HG03442 (cell line): ENCODE data around the gene EDNRB.
"Not testable (repeated sequence)": the region's sequence is repeated elsewhere in the genome, so short reads cannot be mapped to it uniquely, and the experiment has no call there.

Source experiments
- ATAC-seq: cut with Tn5 transposase; IDR thresholded peaks from one replicate; pipeline ENCODE4 v1.9.1; 2021; ENCODE audit warnings: mild to moderate bottlenecking, moderate library complexity; ENCODE audit not compliant: unreplicated experiment

The EDNRB gene

DNA sequence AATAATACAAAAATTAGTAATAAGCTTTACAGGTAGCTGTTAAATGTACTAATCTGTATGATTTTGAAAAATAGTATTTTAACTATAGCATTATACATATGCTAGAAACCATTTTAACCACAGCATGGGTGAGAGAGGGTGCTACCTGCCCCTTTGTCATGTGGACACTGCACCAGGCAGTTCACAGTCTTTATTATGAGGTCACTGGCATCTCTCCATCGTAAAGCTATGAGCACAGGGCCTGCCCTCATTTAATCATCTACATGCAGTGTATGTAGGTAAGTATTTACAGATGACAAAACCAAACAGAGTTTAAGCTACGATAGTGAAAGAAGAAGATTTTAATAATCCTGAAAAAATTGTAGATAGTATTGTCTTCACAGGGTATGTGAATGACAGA is 21.7 kb downstream of the EDNRB start:
- ATAC-seq, result no peak

DNA sequence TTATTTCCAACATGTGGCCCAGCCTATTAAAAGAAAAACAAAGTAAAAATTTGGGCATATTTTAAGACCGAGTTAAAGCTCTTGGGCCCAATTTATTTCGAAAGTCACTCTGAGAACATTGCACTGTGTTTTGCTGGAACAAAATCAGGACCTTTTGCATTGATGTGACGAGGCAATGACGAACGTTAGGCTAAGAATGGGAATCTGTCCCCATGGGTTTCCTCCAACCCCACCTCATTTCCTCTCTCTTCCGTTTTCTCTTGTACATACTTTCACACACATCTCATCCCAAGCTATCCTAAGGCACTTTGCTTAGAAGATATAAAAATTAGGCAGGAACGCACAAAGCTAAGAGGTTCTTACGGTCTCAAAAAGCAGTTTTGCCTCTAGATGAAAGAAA is 22.1 kb downstream of the EDNRB start:
- no peak for ATAC-seq

DNA sequence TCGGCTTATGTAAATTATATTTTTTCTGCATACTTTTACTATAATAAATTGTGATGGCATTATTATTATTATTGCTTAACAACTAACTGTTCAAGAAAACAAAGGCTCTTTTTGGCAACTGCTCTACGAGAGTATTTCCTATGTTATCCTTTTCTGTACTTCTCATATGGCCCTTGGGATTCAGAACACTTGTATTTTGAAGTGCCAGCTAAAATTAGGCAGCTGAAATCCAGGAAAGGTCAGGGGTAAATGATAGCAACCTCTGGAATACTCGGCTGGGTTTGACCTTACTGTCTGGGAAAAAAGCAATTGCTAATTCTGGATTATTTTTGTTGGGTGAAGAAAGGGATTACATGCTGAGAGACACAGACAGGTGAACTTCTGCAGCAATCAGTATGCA is 23.9 kb downstream of the EDNRB start:
- no peak for ATAC-seq

DNA sequence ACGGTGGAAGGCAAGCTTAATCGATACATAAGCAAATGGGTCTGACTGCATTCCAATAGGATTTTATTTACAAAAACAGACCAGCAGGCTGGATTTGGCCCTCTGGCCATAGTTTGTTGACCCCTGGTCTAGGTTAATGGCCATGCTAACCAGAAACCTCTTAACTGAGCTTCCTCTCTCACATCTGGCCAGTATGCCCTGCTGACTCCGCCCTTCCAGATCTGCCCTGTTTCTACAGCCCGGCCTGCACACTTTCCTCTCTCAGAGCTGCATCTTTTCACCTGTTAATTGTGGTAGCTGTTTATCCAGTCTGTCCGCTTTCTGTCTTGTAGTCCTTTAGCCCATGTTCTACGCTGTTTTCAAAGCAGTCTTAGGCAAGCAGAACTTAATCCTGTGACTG is 25.6 kb downstream of the EDNRB start:
- no peak for ATAC-seq

DNA sequence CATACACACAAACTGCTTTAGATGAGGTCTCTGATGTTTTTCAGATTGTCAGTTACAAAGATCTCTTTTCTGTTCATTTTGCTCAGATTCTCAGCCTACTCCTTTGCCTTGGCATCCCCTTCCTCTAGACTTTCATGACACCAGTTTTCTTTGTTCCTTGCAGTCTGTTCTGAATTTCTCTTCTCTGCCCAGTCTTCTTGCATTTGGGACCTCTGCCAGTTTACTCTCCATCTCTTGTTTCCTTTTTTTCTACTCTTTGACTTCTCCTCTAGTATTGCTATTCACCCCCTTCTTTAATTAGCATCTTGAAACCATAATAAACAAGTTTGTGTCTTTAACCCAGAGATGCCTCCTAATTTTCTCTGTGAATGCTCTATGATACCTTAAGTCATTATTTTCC is 26.1 kb downstream of the EDNRB start:
- no peak for ATAC-seq

DNA sequence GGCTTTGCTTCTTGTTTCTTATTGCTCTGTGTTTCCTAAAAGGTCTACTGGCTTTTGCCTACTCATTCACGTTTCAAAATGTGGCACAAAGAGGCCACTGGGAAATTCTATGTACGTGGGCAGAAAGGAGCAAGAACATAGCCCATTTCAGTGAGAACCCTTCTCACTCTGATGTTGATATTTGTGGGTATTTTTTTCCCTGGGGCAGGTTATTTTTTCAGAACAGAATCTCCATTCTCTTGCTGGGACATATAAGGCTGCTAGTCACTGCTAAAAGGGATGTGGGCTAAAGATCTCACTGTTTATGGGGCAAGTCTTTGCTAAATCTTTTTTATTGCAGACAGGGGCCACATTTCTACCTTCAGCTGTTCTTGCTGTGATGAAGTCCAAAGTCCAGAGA is 27.1 kb downstream of the EDNRB start:
- no peak for ATAC-seq

DNA sequence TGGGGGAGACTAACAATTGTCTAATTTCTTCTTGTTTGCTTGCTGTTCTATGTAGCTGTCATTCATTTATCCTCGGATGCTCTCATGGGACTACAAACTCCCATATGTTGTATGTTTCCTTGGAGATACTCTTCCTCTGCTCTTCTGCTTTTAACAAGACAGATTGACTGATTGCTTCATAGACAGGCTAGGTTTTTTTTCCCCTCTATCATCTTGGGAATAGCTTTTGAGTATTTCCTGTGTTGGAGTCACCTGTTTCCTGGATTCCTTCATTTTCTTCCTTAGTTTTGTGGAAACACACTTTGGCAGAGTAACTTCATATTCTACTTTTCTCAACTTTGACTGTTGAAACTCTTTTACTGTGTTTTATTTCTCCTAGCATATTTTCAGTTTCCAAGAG is 27.6 kb downstream of the EDNRB start:
- no peak for ATAC-seq

DNA sequence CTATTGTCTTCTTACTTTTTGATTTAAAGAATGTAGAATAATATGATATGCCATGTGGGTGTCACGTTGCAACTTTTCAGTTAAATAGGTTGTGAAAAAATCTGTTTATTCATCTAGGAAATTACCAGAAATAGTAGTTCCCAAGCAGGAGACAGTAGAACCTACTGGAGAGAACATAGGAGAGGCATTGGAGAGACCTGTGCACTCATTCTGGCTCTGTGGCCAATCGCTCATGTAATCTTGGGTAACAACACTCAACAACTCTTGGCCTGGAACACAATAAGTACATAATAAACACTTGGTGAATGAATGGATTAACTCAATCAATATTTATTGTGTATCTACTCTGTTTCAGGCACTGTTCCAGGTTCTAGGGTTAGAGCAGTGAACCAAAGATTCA is 35.3 kb downstream of the EDNRB start:
- ATAC-seq, result no peak

DNA sequence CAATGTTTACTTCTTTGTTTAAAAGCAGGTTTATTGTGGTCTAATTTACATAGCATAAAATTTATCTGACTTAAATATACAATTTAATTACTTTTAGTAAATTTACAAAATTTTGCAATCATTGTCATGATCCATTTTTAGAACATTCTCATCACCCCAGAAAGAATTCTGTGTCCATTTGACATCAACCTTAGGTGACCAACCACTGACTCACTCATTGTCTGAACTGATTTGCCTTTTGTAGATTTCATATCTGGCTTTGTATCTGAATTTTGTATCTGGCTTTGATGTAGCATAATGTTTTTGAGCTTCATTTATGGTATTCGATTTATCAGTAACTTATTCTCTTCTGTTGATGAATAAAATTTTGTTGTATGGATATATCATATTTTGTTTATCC is 40.4 kb downstream of the EDNRB start:
- no peak for ATAC-seq

DNA sequence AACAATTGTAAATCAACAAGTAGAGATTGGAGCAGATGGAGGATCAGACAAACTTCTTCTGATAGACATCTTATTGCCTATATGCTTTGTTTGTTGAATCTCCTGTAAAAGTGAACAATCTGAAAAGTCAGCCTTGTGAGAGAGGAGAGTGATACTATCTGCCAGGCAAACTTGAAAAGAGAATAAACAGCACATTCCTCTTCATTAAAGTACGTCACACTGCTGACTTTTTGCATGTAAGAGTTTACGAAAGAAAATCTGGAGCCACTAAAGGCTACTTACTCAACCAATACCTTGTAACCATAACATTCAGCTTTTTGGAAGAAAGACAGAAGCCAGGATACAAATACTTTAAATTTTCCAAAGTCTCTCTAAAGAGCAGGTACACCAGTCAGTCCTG is 42.5 kb downstream of the EDNRB start:
- no peak for ATAC-seq

DNA sequence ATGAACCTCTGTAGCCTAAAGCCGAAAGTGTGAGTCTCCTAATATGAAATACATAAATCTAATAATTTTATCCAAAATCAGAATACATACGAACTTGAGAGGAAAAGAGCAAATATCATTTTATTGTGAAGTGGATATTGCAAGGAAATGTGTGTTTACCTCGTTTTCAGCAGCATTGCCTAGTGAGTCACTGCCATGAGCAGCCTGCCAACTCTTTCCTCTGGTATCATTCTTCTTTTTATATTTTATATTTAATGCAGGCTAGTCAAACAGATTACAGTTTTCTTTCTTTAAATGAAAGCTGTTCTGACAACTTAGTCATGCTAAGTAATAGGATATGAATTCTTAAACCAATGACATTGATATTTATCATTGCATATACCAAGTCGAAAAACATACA is 44.2 kb downstream of the EDNRB start:
- no peak for ATAC-seq

DNA sequence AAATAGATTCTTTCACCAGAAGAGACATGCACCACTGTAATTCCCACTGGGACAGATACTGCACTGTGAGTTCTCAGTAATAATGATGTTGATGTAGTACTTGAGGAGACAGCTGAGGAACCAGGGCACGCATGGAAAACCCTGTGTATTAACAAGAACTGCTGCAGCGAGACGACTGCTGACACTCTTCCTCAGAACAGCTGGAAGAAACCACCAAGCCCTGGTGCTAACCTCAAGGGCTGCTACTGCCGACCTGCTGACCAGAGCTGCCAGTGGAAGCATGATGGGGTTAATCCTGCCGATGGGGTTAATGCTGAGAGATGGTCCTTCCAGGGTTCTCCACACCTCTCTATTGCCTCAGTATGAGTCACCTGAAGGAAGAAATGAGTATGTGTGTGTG is 45.6 kb downstream of the EDNRB start:
- ATAC-seq, result no peak

DNA sequence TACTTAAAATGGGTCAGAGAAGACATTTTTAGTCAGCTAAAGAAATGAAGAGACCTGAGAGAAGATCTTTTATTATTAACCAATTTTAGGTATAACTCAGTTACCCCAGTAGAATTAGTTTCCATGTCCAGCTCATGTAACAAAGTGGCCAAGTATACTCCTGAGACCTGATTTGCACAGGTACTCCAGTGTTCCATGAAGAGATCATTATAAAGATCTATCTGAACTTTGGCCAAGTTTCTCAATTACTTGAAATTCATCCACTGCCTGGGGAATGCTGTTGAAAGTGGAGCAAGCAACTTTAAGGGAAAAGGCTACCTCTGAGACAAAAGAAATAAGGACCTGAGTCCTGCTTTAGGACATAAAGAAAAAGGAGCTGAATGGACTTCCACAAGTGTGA is 47.0 kb downstream of the EDNRB start:
- no peak for ATAC-seq

DNA sequence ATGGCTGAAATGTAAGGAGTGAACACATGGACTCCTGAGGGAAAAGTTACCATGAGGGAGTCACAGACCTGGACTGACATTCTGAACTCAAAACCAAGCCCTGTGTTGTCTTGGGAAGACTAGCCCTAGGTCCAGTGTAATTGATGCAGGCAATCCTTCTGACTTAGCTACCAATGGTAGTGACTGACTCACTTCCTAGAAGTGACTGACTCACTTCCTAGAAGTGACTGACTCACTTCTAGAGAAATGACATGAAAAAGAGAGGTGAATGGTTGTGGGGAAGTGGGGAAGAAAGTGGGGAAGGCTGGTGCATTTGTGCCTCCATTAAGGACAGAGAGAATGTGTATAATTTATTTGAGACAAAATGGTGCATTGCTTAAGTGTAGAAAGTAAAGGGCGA is 49.9 kb downstream of the EDNRB start:
- no peak for ATAC-seq

DNA sequence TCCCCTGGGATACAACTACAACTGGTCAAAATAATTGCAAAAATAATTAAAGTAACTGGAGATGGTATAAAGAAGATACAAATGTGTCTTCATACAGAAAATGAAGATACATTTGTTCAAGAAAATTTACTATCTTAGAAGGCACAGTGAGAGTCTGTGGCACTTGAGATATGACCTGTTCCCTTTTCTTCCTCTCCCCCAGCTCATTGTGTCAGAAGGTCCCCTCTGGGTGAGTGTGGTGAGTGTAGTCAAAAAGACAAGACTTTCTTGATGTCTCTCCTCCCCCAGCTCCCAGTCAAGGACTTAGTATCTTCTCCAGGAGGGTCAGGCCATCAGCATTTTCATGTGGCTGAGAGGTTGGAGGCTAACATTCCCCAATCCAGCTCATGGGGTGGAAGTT is 51.7 kb downstream of the EDNRB start:
- no peak for ATAC-seq

DNA sequence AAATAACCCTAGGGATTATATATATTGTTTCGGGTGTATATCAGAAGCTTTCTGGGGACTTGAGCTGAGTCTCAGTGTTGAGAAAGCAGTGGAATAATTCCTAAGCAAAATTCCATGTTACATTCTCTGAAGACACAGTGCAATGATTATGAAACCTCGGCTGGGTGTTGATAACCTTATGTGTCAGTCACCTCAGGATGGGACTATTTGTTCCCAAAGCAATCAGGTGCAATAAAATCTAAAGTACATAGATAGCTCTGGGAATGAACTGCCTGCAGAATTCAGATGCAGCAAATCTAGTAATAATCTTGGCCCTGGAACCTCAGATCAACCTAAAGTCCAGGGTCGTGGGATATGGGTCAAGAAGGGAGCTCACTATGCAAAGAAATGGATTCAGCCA is 53.0 kb downstream of the EDNRB start:
- no peak for ATAC-seq

DNA sequence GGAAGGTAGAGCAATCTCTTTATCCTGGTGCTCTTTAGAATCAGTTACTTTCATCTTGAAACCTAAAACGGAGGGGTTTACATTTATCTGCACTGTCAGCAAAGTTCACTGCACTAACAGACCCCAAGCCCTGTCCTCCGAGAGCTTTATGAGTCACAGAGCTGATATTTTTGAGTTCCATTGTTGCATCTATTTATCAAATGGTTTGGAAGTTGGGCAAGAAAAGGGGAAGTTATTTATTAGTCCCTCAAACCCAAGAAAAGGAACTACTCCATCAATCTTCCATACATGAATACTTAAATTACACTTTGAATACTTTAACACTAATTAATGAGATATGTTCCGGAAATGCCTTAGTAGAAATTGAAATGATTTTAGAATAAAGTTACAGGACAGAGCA is 55.5 kb downstream of the EDNRB start:
- no peak for ATAC-seq

DNA sequence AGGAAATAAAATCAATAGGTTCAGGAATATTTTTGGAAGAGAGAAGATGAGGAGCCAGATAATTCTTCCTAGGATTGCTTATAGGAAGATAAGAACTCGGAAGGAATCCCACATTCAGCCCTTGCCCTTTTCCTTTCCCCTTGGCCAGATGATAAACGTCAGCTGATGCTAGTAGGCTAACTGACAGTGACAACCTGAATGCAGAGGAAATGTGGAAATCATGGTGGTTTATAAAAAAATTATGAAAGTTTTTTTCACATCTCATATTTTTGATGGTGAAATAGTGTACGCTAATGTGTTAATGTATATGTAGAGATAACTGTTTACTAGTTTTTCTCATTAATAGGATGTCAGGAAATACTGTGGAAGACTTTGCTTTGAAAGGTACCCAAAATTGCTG is 56.9 kb downstream of the EDNRB start:
- ATAC-seq, result no peak

DNA sequence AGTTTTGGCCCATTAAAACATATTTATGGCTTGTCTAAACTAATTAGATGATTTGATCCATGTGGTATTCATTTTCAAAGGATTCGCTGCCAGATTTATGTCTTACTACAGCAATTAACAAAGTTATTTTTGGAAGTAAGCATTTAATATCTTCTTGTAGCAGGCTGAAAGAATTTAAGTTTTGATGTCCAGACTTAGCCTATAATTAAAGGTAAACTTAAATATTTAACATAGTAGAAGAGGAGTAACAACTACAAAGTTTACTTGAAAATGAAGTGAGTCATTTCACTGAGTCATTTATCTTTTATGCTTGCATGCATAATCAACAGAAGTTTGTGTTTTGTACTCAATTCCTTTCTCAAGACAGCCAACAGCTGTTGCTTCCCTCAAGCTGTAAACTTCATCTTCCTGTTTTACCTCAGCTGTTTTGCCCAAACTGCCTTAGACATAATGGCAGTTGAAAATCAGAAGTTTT is 58.1 kb downstream of the EDNRB start:
- no peak for ATAC-seq

DNA sequence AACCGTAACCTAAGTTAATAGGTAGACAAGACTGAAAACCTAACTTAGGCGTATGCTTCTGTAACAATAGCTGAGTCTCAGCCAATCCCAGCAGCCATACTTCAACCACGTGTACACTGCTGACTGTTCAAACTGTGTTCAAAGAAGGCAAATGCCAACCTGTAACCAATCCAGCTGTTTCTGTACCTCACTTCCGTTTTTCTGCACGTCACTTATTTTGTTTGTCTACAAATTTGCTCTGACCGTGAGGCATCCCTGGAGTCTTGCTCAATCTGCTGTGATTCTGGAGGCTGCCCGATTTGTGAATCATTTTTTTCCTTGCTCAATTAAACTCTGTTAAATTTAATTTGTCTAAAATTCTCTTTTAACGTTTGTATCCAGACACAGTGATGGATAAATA is 59.2 kb downstream of the EDNRB start:
- no peak for ATAC-seq

DNA sequence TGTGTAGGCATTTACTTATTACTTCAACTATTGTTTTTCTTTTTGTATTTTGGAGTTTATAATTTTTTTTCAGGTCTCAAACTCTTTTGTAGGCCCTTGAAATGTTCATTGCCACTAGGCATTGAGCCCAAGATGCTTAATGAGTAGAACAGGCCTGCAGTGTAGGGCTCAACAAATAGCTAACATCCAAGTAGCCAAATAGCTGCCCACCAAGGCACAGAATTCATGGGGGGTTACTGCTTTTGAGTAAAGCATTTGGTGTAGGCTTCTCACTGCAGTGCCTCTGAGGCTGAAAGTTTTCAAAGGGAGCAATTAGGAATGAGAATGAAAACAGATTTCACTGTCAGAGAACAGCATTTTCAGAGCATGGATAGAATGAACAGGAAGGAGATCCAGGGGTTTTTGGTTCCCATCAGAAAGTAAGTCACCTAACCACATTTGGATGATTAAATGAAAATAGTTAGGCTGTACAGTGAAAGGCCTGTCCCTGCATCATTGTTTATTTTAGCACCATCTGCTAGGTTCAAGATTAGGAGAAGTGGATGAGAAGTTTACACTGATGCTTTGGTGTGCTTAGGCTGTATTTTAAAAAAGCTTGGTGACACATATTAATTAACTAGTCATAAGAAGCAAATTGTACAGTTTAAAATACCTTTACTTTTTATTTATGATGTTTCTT is 61.0 kb downstream of the EDNRB start:
- no peak for ATAC-seq

DNA sequence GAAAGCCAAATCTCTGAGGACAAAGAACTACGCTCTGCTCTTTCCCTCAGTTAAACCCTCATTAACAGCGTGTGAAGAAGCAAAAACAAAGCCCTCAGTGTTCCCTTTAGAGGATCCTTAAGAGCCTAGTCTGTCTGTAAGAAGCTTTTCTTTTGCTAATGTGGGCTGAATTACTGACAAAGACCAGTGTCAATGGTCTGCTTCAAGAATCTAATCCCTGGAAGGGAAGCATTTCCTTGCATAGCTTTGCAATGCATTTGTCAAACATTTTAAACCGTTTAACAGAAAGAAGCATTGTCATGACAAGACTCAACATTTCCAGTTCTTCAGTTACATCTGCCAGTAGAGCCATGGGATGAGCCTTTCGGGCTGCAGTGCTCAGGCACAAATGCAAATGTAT is 64.9 kb downstream of the EDNRB start:
- ATAC-seq, result no peak

DNA sequence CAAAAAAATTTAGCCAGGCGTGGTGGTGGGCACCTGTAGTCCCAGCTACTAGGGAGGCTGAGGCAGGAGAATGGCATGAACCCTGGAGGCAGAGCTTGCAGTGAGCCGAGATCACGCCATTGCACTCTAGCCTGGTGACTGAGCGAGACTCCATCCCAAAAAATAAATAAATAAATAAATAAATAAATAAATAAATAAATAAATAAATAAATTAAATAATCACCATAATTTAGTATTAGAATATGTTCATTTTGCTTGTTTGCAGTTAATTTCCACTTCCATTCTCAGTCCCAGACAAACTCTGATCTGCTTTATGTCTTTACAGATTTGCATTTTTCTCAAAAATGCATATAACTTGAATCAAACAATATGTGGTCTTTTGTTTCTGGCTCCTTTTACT is 70.6 kb downstream of the EDNRB start:
- ATAC-seq, result not testable (repeated sequence)
